ENCODE measurements around the gene SLC25A22.

DNA sequence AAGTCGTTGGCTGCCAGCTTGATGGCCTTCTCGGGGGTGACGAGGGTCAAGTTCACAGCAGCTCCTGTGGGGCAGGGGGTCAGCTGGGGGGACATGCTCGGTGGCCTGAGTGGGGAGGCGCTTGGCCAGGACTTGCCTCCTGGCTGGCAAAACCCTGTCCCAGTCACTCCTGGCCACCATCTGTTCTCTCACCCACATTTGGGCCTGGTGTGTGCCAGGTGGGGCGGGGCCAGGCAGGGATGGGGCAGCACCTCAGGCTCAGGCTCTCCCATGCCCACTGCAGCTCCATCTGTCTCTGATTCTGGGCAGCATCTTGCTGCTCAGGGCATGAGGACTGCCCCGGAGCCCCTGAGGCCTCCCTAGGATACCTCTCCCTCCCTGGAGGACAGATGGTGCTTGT lies 4.5 kb downstream of the SLC25A22 start:
- TF ChIP-seq, protein P1, sequence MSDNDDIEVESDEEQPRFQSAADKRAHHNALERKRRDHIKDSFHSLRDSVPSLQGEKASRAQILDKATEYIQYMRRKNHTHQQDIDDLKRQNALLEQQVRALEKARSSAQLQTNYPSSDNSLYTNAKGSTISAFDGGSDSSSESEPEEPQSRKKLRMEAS (IDR thresholded peaks at IDR 0.05; ENCODE audit: low read depth, low read length) = no peak
- TF ChIP-seq FOS (IDR thresholded peaks at IDR 0.05; ENCODE audit: borderline replicate concordance, extremely low read depth, insufficient read length) (no peak), MYC (IDR thresholded peaks at IDR 0.05; ENCODE audit: insufficient read depth, insufficient read length, insufficient replicate concordance, low read length, severe bottlenecking) (no peak), CREM (IDR thresholded peaks at IDR 0.05; ENCODE audit: low read depth) (no peak)
